Measurements from ENCODE around the gene EFNA2. TPM values are rescaled to one million over a fixed set of nuclear protein-coding genes. Genes with fewer than 3 reads are reported as not detected.

EFNA2 gene
- total and polyA plus RNA-seq, 2 of the 8 experiments (the other 6 are each of a cell fraction or from before 2014, with no cell fraction given), result 4.0 to 7.0 TPM

DNA sequence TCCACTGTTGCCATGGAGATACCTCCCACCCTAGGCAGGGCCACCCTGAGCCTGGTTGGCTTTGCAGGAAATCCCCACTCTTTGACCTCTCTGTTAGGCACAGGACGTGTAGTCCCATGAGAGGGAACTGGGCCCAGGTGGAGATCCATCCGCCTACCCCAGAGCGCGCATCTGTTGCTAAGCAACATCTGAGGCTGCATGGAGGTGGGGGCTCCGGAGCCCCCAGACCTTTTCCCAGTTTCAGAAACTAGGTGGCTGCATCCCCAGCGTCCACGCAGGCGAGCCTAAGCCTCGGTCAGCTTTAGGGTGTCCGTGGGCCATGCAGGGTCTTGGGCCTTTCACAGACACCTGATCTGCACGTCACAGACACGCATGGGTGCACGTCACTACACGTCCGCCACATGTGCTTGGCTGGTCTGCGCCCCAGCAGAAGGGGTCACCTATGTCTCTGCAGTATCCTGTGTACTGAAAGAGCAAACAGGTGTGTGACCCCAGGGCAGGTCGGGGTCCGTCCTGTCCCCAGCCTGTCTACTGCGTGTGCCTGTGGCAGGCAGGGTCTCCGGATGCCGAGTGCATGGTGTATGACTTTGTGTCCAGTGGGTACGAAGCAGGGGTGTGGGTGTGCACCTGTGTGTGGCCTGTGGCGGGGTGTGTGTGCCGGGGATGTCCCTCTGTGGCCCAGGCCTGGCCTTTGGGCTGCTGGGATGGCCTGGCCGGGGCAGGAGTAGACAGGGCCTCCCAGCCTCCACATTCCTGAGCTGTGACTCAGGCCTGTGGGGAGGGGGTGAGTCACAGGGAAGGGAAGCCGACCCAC is 20.7 kb upstream of the EFNA2 start (continued):
- TF ChIP-seq TAF7 (optimal IDR thresholded peaks at IDR 0.05; ENCODE audit: borderline replicate concordance, low read depth, low read length), result no peak
- TF ChIP-seq, protein P1, sequence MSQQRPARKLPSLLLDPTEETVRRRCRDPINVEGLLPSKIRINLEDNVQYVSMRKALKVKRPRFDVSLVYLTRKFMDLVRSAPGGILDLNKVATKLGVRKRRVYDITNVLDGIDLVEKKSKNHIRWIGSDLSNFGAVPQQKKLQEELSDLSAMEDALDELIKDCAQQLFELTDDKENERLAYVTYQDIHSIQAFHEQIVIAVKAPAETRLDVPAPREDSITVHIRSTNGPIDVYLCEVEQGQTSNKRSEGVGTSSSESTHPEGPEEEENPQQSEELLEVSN (IDR thresholded peaks at IDR 0.05), result no peak
- peak; percentile 98 for TF ChIP-seq TEAD4 (IDR thresholded peaks at IDR 0.05; ENCODE audit: low read depth, low read length)
- 0 out of 2 replicates have a peak, but pooled peaks have one; percentile 45 for TF ChIP-seq TCF12 (IDR thresholded peaks at IDR 0.05; ENCODE audit: low read depth, low read length)
- TF ChIP-seq RNF2 (IDR thresholded peaks at IDR 0.05; ENCODE audit: borderline replicate concordance, low read depth, low read length, missing control alignments, poor library complexity, severe bottlenecking), result no peak
- TF ChIP-seq, protein P2, sequence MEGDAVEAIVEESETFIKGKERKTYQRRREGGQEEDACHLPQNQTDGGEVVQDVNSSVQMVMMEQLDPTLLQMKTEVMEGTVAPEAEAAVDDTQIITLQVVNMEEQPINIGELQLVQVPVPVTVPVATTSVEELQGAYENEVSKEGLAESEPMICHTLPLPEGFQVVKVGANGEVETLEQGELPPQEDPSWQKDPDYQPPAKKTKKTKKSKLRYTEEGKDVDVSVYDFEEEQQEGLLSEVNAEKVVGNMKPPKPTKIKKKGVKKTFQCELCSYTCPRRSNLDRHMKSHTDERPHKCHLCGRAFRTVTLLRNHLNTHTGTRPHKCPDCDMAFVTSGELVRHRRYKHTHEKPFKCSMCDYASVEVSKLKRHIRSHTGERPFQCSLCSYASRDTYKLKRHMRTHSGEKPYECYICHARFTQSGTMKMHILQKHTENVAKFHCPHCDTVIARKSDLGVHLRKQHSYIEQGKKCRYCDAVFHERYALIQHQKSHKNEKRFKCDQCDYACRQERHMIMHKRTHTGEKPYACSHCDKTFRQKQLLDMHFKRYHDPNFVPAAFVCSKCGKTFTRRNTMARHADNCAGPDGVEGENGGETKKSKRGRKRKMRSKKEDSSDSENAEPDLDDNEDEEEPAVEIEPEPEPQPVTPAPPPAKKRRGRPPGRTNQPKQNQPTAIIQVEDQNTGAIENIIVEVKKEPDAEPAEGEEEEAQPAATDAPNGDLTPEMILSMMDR (IDR thresholded peaks at IDR 0.05; ENCODE audit: control extremely low read depth in 1 of 3, insufficient read depth in 1 of 3, low read depth in 1 of 3, low read length in 3 of 3), result no peak
- TF ChIP-seq SAP30 (IDR thresholded peaks at IDR 0.05; ENCODE audit: insufficient read depth, insufficient replicate concordance, low read length), result no peak
- peak; percentile 81 for TF ChIP-seq ATF3 (IDR thresholded peaks at IDR 0.05; ENCODE audit: insufficient read depth, low read depth, low read length)
- no peak for TF ChIP-seq GTF2F1 (IDR thresholded peaks at IDR 0.05; ENCODE audit: borderline replicate concordance, low read depth, low read length)
- TF ChIP-seq CHD1 (IDR thresholded peaks at IDR 0.05; ENCODE audit: low read depth, low read length), result no peak
- 0 out of 2 replicates have a peak, but pooled peaks have one; percentile 23 for TF ChIP-seq BACH1 (IDR thresholded peaks at IDR 0.05; ENCODE audit: low read length)
- TF ChIP-seq EGR1 (IDR thresholded peaks at IDR 0.05; ENCODE audit: borderline replicate concordance, low read depth, low read length), result no peak
- TF ChIP-seq CHD2 (IDR thresholded peaks at IDR 0.05; ENCODE audit: low read length), result no peak
- no peak for TF ChIP-seq HDAC6 (IDR thresholded peaks at IDR 0.05; ENCODE audit: low read depth, low read length)
- TF ChIP-seq FOSL1 (IDR thresholded peaks at IDR 0.05; ENCODE audit: insufficient read depth, low read depth, low read length), result peak; percentile 83; the same call in 1 of the 2 replicates
- no peak for TF ChIP-seq EP300 (IDR thresholded peaks at IDR 0.05; ENCODE audit: borderline replicate concordance in 1 of 2, low read depth in 2 of 2, low read length in 2 of 2)
- TF ChIP-seq SP2 (IDR thresholded peaks at IDR 0.05; ENCODE audit: low read length), result no peak
- no peak for TF ChIP-seq POU5F1 (IDR thresholded peaks at IDR 0.05; ENCODE audit: low read depth, low read length)
- no peak for TF ChIP-seq CTBP2 (IDR thresholded peaks at IDR 0.05; ENCODE audit: borderline replicate concordance, insufficient read depth, insufficient read length, low read length)
